HG02852 (cell line): ENCODE results near the gene RAP1A.

ENCODE experiments used
- ATAC-seq: cut with Tn5 transposase; IDR thresholded peaks from one replicate; pipeline ENCODE4 v1.9.1; 2021; ENCODE audit warnings: mild to moderate bottlenecking, moderate library complexity; ENCODE audit not compliant: unreplicated experiment

Gene RAP1A

GRCh38 chr1:111707906-111708305, 88.3 kb downstream of the RAP1A start:
- ATAC-seq: no peak

DNA sequence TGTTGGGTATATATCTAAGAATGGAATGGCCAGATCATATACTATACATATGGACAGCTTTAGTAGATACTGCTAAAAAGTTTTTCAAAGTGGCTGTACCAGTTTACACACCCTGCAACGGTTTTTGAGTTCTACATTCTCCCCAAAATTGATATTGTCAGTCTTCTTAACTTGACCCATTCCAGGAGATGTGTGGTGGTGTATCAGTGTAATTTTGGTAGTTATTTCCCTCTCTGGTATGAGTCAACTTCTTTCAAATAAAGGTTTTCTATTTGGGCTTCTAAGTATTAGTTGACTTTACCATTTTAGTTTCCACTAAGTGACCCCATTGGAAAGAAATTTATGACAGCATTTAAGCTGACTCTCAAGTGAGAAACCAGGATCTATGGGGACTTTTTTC, 90.4 kb downstream of the RAP1A start:
- ATAC-seq: no peak

- no peak for ATAC-seq
These were observed 96.7 kb downstream of the RAP1A start for GRCh38 chr1:111716333-111716732.

- no peak for ATAC-seq
These were observed 97.9 kb downstream of the RAP1A start for GRCh38 chr1:111717450-111717849.

- ATAC-seq: no peak
These were observed 99.5 kb downstream of the RAP1A start for GRCh38 chr1:111719135-111719534.

GRCh38 chr1:111719674-111720132, 100.1 kb downstream of the RAP1A start:
- ATAC-seq: no peak

DNA sequence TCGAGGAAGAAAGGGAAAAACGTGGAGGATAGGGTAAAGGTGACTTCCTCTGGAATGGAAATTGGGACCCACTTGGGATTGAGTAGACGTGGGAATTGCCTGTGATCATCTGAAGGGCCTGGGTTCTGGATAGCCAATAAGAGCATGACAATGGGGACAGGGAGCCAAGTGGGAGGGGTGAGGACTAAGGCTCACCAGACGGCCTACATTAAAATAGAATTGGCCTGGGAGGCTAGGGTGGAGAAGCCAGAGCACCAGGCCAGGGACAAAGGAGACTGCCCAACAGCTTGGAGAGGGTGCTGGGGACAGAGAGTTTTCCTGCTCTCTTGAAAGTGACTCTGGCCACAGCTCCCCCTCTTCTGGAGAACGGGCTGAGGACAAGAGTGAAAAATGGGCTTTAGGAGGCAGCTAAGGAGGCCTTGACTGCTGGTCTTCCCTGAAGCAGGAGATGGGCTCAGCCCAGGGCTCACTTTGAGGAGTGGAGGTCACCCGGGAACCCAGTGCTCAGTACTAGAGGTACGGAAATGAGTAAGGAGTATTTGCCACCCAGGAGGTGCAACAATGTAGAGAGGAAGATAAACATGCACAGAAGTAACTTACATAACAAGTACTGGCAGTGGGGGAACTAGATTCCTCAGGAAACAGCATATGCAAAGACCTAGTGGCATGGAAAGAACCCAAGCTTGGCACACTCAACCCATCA, 100.8 kb downstream of the RAP1A start:
- ATAC-seq: no peak

DNA sequence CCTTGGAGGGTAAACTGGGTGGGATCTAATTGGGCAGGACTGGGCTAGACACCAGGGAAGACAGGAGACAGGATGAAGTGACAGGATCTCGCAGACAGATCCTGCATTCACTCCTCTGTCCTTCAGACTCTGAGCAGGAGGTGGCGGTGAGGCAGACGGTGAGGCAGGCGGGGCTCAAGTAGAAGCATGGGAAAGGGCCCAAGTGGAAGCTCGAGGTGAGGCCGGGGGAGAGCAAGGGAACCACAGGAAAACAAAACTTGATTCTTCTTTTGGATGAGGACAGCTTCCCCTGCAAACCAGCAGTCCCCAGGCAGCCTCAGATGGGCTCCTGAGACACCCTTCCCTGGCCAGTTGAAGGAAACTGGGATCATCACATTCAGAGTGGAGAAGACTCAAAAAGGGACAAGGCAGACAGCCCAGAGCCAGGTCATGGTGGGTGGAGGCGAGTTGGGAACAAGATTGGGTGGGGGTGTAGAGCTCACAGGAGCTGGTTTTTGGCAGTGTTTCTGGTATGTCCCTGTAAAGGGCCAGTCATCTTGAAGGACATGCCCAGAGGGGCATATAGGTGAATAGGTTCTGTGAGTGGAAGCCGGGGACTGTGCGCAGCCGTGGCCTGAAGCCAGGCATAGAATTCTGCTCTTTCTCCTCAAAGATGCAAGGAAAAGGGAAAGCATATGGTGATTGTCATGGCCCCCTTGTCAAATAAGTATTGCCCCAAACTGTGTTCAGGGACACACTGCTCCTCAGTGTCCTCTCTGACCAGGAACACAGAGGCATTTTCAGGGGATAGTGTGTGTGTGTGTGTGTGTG, 101.6 kb downstream of the RAP1A start:
- ATAC-seq: no peak

DNA sequence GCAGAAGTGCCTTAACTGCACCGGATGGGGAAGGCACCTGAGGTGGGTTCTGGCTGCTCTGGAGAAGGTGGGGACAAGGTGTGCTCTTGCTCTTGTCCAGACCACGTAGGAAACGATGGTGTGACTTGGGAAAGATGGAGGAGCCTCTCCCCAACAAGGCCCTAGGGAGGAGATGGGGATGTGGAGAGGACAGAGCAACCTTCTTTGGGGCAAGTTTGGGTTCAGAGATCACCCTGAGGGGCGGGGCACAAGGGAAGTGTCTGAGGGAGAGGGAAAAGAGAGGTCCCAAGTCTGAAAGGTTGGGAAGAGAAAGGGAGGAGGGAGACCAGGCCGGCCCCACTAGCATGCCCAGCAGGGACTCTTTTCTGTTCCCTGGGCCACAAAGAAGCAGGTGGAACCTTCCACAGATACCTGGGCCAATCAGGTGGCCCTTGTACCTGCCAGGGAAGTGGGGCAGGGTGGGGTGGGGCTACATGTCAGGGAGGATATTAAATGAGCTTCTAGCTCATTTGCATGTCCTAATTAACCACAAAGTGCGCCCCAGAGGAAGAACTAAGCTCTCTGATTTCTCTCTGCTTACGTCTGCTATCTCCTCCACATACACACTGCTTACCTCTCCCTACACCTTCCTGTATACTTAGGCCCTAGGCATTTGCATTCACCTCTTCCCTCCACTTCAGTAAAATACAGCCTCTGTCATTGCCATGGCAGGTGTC, 103.7 kb downstream of the RAP1A start:
- ATAC-seq: no peak

GRCh38 chr1:111723871-111724270, 104.3 kb downstream of the RAP1A start:
- ATAC-seq: no peak

DNA sequence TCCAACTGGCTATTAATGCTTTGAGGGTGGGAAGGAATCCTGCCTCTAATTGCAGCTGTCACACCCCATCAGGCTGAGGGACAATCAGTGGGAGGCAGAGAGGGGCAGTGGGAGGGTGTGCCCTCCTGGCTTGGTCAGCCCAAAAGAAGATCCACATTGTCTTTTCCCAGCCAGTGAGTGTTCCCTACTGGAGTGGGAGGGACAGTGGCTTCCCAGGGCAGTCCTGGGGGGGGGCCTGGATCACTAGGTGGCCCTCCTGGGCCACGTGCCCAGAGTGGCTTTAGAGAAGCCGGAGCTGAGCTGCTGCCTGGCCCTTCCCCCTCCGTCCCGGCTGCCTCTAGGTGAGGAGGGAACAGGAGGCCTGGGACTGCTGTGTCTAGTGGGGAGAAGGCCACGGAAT, 105.6 kb downstream of the RAP1A start:
- no peak for ATAC-seq

GRCh38 chr1:111727056-111727455, 107.5 kb downstream of the RAP1A start:
- no peak for ATAC-seq

- ATAC-seq: no peak
These were observed 109.8 kb downstream of the RAP1A start for GRCh38 chr1:111729271-111729921.

DNA sequence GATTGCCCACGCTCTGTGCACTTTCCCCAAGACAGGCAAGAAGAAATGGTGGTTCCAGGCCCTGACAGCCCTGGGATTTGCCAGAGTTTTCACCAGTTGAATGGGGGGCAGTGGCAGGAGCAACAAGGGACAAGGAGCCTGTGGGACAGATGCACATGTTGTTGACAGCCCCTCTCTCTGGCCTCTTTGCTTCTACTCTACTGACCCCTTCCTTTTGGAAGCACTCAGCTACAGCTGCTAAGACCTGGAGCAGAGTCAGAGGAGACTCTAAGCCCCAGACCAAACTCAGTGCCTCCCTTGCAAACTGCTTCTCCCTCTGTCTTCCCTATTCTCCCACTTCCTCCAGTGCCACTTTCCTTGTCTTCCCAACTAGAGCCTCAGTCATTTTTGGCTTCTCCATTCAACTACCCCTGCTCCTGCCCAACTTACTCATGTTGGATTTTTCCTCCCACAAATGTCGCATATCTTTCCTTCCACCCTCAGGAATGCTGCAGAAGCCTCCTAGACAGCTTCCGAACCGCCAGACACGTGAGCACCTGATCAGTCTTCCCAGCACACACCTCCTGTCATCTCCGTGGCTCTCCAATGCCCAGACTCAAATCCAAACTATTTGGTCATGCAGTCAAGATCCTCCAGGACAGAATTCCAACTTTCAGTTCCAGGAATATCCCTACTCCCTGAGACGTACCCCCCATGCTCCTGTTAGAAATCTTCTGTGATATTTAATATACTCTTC, 110.5 kb downstream of the RAP1A start:
- no peak for ATAC-seq

- ATAC-seq: no peak
These were observed 111.1 kb downstream of the RAP1A start for GRCh38 chr1:111730706-111731105.

- no peak for ATAC-seq
These were observed 112.4 kb downstream of the RAP1A start for GRCh38 chr1:111731956-111732355.

DNA sequence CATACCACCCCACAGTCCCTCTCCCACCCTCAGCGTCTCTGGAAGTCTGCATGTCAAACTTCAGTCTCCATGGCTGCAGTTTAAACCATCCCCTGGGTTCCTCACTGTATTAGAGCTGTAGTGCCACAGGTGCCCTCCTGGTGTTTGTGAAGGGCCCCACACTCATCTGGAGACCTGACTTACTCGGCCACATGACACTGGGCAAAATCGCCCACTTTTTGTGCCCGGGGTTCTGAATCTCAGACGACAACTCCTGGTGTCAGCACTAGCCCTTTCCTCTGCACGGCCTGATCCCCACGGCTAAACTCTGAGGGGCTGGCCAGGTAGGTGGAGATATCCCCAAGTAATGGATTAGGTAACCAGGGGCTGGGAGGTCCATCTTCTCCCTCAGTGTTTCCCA, 113.1 kb downstream of the RAP1A start:
- ATAC-seq: no peak

DNA sequence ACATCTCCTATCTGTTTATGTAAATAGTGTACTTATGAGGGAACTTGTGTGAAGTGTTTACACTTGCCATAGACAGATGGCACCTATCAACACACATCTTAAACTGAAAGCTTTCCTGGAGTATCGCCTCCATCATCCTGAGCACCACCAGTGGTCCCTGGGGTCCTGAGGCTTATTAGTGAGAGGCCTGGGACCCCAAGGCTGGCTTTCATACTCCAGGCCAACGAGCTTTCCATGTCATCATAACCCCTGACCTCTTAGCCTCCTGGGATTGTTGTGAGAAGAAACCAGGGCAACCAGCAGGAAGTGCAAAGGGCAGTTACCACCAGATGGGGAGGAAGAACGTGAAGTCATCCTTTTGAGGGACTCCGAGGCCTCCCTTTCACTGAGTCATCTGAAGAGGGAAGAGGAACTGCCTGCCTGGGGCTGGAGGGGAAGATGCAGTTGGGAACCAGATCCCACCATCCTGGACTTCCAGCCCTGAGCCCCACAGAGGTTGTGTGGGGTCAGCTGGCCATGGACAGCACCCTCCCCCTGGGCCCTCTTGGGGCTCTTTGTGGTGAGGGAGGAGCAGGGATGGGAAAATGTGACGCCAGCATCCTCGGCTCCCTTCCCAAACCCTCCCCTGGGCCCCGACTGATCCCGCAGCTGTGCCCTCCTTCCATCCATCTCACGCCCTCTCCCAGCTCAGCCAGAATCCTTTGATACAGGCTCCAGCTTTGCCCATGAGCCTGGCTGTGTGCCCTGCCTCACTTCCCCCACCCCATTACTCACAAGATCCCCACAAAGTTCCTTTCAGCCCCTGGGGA, 113.8 kb downstream of the RAP1A start:
- ATAC-seq: no peak

DNA sequence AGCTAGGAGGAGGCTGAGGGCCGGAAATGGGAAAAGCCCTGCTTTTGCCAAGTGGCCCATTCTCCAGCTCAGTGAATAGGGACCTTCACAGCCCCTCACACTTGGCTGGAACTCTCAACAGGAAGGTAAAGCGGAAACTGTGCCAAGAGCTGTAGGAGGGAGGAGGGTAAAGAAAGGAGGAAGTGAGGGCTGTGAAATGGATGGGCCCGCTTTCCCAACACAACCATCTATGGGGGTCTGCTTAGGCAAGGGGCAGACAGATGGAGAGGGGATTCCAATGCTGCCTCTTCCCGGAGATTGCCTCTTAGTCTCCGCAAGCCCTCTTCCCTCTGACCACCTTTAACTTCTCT, 114.4 kb downstream of the RAP1A start:
- no peak for ATAC-seq

DNA sequence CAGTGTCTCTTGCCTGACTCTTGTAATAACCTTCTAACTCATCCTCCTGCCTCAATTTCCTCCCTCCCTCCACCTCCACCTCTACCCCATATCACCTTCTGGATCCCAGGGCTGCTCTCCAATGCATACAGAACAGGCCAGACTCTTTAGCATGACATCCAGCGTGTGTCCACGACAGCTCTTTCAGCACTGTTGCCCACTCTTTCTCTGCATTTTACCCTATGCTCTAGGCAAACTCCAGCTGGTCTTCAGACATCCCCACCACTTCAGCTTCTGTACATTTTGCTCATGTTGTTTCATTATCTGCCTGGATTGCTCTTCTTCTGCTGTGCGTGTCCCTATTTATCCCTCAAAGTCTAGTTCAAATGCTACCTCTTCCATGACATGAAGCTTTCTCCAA, 114.8 kb downstream of the RAP1A start:
- ATAC-seq: no peak
